DLD1 (cell line): ENCODE data around the gene AZIN2.
"Not testable (repeated sequence)": the region's sequence is repeated elsewhere in the genome, so short reads cannot be mapped to it uniquely, and the experiment has no call there.

Source experiments
- in situ Hi-C: cut with HindIII; loops from 2 replicates; pipeline ENCODE4 v1.10.0; 2017; ENCODE audit warnings: low sequenced_read_pairs

The AZIN2 gene

GRCh38 chr1:33056426-33056825 is 24.5 kb upstream of the AZIN2 start:
- in situ Hi-C loops, result no loop called here

- in situ Hi-C loops, result no loop called here
Measured at GRCh38 chr1:33057095-33057494, 23.9 kb upstream of the AZIN2 start.

DNA sequence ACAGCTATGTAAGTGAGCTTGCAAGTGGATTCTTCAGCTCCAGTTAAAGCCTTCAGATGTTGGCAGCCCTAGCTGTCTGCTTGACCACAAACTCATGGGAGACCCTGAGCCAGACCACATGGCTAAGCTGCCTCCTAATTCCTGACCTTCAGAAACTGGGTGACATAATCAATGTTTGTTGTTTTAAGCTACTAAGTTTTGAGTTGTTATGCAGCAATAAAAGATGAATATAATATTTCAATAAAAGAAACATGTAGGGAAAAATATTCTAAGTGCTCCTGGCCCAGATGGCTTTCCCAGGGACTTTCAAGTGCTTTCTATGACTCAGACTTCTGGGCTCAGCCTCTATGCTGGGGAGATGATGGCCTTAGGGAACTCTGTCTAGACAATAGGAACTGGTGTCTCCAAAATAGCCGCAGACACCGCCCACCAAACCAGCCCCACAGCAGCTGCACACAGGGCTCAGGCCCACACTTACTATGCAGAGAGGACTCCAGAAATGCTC is 20.3 kb upstream of the AZIN2 start:
- in situ Hi-C loops, result no loop called here

DNA sequence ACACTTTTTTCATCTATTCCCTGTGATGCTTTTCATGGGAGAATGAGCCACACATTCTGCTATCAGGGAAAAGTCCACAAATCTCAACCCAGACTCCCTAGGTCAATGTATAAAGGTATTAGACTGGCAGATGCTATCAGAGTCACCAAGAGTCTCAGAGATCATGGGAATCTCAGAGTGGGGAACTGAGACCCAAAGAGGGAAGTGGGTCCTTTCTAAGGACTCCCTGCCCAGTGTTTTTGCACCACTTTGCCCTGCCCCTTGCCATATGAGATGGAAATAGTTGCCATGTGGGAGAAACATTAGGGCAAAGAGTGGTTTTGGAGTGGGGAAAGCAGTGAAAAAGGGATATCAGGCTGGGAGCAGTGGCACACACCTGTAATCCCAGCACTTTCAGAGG is 19.1 kb upstream of the AZIN2 start:
- in situ Hi-C loops, result no loop called here

GRCh38 chr1:33064284-33064683 is 16.7 kb upstream of the AZIN2 start:
- in situ Hi-C loops, result not testable (repeated sequence)

- in situ Hi-C loops, result no loop called here
Measured at GRCh38 chr1:33065301-33065700, 15.7 kb upstream of the AZIN2 start.

DNA sequence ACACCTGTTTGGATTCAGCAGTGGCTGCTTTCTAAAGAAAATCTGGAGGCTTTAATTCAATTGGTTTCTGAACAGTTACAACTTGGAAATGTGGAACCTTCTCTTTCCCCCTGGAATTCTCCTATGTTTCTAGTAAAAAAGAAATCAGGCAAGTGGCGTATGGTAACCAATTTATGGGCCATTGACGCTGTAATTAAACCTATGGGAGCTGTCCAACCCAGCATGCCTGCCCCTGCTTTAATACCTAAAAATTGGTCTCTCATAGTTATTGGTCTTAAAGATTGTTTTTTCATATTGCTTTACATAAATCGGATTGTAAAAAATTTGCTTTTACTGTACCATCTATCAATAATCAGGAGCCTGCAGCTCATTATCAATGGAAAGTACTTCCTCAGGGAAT is 14.5 kb upstream of the AZIN2 start:
- in situ Hi-C loops, result not testable (repeated sequence)

GRCh38 chr1:33068108-33068507 is 12.8 kb upstream of the AZIN2 start:
- in situ Hi-C loops, result not testable (repeated sequence)

DNA sequence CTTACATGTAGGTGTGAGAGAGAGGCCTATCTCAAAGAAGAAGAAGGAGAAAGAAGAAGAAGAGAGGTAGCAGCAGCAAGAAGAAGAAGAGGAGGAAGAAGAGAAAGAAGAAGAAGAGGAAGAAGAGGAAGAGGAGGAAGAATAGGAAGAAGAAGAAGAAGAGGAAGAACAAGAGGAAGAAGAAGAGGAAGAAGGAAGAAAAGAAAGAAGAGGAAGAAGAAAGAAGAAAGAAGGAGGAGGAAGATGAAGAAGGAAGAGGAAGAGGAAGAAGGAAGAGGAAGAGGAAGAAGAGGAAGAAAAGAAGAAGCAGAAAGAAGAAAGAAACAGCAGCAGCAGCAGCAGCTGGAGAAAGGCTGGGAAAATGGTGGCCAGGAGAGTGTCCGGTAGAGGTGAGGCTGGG is 10.3 kb upstream of the AZIN2 start:
- in situ Hi-C loops, result no loop called here

DNA sequence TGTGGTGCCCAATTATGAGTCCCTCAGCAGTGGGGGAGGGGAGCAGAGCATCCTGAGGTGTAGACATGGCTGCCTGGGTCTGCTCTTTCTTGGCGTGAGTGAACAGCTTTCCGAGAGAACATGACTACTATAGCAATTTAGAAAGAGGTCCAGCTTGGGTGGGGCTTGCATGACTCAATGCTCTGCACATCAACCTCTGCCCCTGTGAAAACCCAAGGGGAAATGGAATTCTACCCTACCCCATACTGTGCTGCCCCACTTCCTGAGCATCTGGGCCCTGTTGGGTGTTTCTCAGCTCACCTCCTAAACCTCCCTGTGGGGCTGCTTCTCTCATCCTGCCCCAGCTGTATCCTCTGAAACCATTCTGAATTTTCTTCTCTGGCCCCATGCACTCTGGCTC is 8.2 kb upstream of the AZIN2 start:
- in situ Hi-C loops, result no loop called here

- in situ Hi-C loops, result no loop called here
Measured at GRCh38 chr1:33074193-33074945, 6.6 kb upstream of the AZIN2 start.

GRCh38 chr1:33078030-33078591 is 2.8 kb upstream of the AZIN2 start:
- in situ Hi-C loops, result no loop called here

GRCh38 chr1:33080373-33080772 is 580 bp upstream of the AZIN2 start:
- in situ Hi-C loops, result no loop called here

DNA sequence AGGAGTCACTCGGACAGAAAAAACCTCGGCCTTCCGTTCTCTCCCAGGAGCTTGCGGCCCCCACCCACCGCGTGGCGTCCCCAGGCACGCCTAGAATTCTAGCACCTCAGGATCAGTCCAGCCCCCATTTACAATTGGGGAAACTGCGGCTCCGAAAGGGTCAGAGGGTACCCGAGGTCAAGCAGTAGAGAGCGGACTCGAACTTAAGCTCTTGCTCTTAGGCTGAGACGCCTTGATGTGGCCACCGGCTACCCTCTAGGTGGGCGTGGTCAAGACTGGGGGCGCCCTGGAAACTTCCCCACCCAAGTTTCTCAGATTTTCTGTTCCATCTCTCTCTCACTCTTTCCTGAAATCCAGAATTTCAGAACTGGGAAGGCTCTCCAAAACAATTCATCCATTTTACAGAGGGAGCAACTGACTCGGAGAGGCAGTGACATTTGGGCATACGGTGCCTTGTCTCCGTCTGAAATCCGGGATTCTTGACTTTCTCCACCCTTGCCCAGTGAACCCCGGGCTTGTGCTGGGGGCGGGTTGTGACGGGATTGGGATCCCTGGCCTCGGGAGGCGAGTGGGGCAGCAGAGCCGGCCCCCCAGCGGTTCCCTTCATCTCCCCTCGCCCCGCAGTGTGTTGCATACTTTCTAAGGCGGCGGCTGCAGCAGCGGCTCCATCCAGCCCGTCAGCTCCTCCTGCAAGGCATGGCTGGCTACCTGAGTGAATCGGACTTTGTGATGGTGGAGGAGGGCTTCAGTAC is 777 bp downstream of the AZIN2 start:
- in situ Hi-C loops, result no loop called here

GRCh38 chr1:33082575-33083108 is 1.7 kb downstream of the AZIN2 start:
- in situ Hi-C loops, result no loop called here

DNA sequence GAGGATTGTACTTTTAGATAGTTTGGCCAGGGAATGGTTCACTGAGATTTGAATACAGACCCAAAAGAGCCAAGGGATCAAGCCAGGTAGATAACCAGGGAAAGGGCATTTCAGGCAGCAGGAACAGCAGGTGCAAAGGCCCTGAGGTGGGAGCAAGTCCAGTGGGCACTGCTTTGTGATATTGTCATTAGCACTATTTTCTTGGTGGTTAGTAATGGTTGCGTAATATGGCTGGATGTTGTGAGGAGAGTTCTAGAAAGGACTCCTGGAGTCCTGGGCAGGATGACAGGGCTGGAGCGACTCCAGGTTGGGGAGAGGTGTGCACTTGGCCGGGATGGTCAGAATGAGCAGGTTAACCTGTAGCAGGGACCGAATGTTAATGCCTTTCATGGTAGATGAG is 4.4 kb downstream of the AZIN2 start:
- in situ Hi-C loops, result no loop called here

- in situ Hi-C loops, result no loop called here
Measured at GRCh38 chr1:33086384-33086850, 5.5 kb downstream of the AZIN2 start.

DNA sequence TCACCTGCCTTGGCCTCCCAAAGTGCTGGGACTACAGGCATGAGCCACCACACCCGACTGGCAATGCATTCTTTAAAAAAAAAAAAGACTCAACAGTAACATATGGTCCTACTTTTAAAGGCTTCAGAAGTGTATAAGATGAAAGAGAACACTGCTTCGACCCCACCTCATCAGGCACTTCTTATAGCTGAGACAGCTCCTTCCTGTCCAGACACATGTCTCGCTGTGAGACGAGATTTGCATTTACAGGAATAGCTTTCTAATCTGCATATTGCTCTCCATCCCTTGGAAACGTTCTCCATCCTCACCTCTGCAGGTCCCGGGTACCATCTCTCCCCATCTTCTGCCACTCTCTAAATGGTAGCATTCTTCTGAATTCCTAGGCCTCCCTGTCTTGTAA is 6.7 kb downstream of the AZIN2 start:
- in situ Hi-C loops, result no loop called here

DNA sequence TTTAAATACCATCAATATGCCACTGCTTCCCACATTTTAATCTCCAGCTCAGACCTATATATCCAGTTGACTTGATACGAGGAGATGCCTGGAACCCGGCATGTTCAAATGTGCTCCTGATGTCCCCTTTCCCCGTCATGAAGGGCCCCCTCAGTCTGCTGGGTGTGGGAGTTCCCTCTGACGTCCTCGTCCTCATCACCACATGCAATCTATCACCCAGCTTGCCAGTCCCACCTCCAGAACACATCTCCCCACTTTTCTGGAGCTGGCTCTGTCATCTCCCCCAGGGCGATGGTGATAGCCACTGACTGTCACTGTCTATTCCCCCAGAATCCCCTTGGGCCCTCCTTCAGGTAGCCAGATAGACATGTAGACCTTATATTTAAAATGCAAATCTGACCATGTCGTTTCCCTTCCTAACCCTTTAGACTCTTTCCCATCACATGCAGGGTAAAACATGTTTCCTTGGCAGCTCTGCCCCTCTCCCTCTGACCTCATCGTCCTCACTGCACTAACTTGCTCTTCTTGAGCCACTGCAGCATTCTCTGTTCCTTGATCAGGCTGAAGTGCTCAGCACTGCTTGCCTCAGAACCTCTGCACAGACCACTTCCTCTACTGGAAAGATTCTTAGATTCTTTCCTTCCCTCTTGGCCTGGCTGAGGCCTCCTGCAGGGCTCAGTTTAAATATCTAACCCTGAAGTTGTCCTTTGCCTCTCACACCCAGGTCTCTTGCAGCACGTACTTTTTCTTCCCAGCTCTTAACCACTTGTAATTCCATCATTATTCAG is 7.4 kb downstream of the AZIN2 start:
- in situ Hi-C loops, result no loop called here

DNA sequence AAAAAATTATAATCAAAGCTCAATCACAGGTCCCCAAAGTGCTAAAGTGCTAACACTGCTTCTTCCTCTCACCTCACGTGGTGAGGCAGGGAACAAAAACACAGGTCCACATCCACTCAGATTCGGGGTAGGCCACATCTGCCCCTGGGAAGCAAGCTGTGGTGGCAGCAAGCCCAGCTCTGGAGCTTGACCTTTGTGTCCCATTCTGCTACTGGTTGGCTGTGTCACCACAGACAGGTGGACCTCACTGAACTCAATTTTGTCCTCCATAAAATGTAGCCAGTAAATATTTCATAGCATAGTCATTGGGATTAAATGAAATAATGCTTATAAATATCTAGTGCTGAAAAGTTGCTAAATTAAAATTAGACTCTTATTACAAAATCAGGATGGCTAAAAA is 8.5 kb downstream of the AZIN2 start:
- in situ Hi-C loops, result no loop called here

DNA sequence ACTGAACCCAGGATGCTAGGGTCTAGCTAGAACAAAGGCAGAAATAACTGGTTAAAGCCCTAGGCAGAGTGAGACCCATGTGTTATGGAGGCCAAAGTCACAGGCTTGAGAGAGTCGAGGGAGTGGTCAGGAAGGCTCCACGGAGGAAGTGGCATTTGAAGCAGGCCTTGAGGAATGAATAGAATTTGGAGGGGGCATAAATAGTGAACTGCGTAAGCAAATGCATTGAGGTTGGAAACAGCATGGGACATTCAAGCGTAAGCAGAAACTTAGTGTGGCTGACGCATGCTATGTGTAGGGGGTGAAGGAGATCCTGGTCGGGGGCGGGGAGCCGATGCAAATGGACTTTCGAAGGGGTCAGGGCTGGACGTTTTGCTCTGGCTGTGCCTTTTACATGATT is 11.5 kb downstream of the AZIN2 start:
- in situ Hi-C loops, result no loop called here
